GM21723 (cell line): Measurements from ENCODE around the gene C1QTNF9.
"Not testable (repeated sequence)": the region's sequence is repeated elsewhere in the genome, so short reads cannot be mapped to it uniquely, and the experiment has no call there.

Experiments used
- ATAC-seq: cut with Tn5 transposase; IDR thresholded peaks from one replicate; pipeline ENCODE4 v1.9.1; 2021; ENCODE audit warnings: mild to moderate bottlenecking, moderate library complexity; ENCODE audit not compliant: unreplicated experiment

Gene C1QTNF9

GRCh38 chr13:24281188-24282008 lies 28.0 kb upstream of the C1QTNF9 start:
- no peak for ATAC-seq

DNA sequence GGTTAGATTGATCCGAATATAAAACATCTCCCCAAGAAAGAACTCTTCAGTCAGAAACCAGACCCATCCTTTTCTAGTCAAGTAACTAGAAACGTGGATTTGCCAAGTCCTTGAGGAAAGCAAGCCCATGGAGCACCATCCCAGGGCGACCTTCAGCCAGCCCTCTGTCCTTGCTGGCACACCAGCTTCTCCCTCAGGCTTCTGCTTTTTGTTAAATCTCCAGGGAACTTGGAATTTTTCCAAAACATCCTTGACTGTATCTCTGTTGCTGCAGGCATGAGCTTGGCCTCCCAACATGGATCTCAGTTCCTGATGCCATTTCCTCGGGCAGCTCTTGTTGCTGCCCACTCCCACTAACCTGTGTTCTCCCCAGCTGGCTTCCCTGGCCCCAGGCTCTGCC lies 27.1 kb upstream of the C1QTNF9 start:
- ATAC-seq = no peak

- ATAC-seq = no peak
Observed at GRCh38 chr13:24284889-24285565, 24.4 kb upstream of the C1QTNF9 start.

DNA sequence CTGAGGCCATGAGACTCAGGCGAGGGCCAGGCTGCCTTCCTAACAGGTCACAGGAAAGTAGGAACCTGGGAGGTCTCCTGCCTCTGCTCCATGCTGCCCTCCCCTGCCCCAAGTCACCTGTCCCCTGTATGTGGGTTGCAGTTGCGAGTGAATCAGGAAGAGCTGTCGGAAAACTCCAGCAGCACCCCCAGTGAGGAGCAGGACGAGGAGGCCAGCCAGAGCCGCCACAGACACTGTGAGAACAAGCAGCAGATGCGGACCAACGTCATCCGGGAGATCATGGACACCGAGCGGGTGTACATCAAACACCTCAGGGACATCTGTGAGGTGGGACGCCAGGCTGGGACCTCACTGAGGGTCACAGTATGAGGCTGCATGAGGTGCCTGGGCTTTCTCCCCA lies 22.8 kb upstream of the C1QTNF9 start:
- ATAC-seq = no peak

GRCh38 chr13:24287748-24288287 lies 21.6 kb upstream of the C1QTNF9 start:
- ATAC-seq = no peak

- ATAC-seq = no peak
Observed at GRCh38 chr13:24288870-24289269, 20.5 kb upstream of the C1QTNF9 start.

GRCh38 chr13:24290280-24290932 lies 19.0 kb upstream of the C1QTNF9 start:
- ATAC-seq = no peak

DNA sequence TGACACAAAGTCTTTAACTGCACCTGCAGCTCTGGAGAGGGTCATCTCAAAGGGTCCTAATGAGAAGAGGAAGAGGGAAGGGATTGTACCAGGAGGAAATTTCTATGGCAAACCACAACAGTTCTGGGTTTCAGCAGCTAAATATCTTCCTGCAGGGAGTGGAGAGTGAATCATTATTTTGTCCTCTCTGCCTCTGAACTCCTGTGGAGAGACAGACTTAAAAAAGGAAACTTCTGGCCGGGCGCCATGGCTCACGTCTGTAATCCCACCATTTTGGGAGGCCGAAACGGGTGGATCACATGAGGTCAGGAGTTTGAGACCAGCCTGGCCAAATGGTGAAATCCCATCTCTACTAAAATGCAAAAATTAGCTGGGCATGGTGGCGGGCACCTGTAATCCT lies 16.9 kb upstream of the C1QTNF9 start:
- ATAC-seq = no peak

DNA sequence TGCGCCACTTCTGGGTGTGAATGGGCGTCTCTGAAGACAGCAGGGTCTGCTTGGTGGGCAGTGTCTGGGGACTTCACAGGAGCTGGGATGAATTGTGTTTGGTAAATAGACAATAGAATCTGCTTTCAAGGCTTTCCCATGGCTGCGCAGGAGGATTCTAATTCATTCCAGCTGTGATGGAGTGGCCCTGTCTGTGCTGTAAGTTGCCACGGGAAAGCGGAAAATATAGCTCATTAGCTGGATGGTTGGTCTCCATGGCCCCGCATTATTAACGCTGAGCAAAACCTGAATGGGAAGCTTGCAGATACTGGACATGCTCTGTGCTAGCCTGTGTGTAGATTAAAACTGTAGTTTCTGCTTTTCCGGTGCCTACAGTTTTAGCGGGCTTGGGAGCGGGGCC lies 15.6 kb upstream of the C1QTNF9 start:
- ATAC-seq = no peak

GRCh38 chr13:24299488-24300114 lies 9.8 kb upstream of the C1QTNF9 start:
- ATAC-seq = no peak

GRCh38 chr13:24301434-24301833 lies 7.9 kb upstream of the C1QTNF9 start:
- no peak for ATAC-seq

DNA sequence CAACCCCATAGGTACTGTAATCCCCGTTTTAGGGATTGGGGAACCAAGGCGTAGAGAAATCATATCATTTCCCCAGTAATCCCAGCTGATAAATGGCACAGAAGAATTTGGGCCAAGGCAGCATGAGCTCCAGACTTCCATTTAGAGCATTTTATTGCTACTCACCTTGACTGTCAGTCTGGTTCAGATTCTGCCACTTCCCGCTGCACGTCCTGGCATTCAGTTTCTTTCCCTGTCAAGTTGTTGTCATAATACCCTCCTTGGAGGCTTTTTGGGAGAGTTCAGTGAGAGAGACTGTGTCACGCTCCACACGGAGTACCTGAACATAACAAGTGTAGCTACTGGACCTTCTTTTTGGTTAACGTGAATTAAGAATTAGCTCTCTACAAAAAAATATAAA lies 7.5 kb upstream of the C1QTNF9 start:
- ATAC-seq = no peak

DNA sequence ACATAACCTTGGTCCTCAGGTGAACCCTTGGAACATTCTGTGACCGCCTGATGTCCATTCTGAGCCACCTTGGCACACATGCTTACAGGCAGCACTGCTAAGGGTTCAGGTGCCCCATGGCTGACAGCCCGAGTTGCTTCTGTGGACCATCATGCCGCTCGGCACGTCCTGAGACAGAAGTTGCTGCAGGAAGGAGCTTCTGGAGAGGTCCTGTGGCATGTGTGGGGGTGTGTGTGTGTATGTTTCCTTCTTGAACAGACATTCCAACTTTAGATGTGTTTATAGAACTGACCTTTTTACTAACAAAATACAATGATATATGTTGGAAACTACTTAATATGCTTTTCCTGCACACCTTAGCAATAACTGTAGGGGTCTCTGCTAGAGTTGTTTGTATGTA lies 4.8 kb upstream of the C1QTNF9 start:
- ATAC-seq = no peak

- no peak for ATAC-seq
Observed at GRCh38 chr13:24306632-24307031, 2.7 kb upstream of the C1QTNF9 start.

DNA sequence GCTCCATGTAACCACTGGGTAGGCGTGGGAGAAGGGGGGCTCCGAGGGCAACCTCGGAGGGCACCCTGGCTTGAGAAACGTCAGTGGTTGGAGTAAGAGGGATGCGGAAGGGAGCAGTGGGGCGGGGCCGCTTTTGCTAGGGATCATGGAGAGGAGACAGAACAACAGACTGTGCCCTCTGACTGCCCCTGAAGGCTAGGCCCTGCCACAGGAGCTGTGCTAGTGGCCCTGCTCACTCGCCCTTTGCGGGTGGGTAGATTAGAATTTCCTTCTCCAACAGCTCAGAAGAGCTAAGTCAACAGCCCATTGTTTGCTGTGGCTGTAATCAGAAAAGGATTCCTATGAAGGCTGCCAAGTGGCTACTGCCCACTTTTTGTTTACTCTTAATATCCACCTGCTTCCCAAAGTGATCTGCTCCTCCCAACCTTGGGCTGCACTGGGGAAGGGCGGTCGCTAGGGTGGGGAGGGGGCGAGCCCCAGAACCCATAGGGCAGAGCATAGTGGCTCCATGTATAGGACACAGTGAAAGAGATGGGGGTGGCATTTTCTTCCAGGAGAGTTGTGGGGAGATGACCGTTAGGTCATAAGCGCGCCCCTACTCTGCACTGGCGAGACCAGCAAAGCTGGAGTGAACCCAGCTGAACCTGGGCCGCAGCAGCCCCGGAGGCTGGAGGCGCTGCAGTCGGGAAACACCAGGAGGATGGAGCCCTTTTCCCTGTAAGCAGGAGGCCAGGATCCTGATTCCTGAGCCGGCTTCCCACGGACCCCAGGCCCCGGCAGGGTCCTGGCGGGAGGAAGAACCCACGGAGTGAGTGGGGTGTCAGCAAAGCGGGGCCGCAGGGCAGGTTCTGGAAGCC lies 1.9 kb upstream of the C1QTNF9 start:
- no peak for ATAC-seq

DNA sequence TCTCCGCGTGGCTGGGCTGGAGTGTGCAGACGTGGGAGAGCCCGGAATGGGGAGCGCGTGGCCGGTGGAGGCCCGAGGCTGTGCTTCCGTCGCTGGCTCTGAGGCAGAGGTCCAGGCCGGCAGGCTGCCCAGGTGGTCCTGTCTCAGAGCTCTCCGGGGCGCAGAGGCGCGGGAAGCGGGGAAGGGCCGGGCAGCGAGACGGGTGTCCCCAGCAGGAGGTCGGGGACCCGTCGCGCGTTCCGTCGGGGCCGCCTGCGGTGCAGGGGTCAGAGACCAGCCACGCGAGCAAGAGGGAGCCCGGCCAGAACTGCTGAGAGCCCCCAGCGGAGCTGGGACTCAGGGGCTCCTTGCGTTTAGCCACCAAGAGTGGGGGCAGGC lies 1.3 kb upstream of the C1QTNF9 start:
- no peak for ATAC-seq

- ATAC-seq = no peak
Observed at GRCh38 chr13:24308488-24309020, 826 bp upstream of the C1QTNF9 start.

DNA sequence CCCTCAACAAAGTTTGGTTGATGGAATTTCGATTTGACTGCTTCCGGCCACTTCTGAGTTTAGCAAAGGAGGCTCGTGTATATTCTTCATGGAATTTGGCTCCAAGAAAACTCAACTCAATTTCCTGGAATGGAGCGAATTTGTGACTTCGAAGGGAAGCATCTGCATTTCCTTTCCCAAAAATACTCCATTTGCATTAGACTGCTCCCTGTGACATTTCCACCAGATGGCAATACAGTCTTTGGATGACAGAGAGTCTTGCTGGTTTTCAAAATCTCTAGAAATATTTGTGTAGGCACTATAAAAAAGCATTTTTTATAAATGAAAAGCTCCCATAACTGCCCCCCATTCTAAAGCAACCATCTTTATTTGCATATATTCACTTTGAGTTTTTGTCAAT lies 4.1 kb downstream of the C1QTNF9 start:
- no peak for ATAC-seq

DNA sequence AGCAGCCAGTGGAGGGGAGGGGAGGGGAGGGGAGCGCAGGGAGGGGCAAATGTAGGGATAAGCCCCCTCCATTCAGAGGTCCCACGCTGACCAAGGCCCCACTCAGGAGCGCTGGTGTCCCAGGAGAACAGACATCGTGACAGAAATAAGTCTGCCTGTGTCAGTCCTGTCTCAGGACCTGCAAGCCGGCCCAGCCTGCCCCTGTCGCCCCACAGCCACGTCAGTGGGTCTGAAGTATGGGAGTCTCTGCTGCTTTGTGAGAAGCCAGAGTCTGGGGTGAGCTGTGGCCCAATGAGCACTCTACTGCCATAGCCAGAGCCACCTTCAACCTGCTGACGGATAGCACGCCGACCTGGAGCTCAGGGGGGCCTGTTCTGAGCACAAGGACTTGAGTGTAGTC lies 8.5 kb downstream of the C1QTNF9 start:
- not testable (repeated sequence) for ATAC-seq

GRCh38 chr13:24318878-24319277 lies 9.5 kb downstream of the C1QTNF9 start:
- not testable (repeated sequence) for ATAC-seq
